BLaER1 treated with 17β-estradiol and CSF1 and Interleukin-3, amounts not matched to agents 10 nM and 100 nM (cell line): ENCODE measurements around the gene PNLIPRP1.

ENCODE experiments used
- H3K27ac ChIP-seq, 11 experiments: shearing (Covaris generic); formaldehyde crosslinking; 2 replicates each; pipeline ENCODE4 v1.8.1; 2022
- H3K27me3 ChIP-seq, 11 experiments: shearing (Covaris generic); formaldehyde crosslinking; 2 replicates each; pipeline ENCODE4 v1.8.1; 2022
- H3K36me3 ChIP-seq, 11 experiments: shearing (Covaris generic); formaldehyde crosslinking; 2 replicates each; pipeline ENCODE4 v1.8.1; 2022
- H3K4me1 ChIP-seq, 10 experiments: shearing (Covaris generic); formaldehyde crosslinking; 2 replicates each; pipeline ENCODE4 v1.8.1; 2022
- H3K4me2 ChIP-seq, 11 experiments: shearing (Covaris generic); formaldehyde crosslinking; 2 replicates each; pipeline ENCODE4 v1.8.1; 2022
- H3K4me3 ChIP-seq, 10 experiments: shearing (Covaris generic); formaldehyde crosslinking; 2 replicates each; pipeline ENCODE4 v1.8.1; 2022
- H3K9ac ChIP-seq, 11 experiments: shearing (Covaris generic); formaldehyde crosslinking; 2 replicates each; pipeline ENCODE4 v1.8.1; 2022
- H3K9me3 ChIP-seq, 11 experiments: shearing (Covaris generic); formaldehyde crosslinking; replicated peaks in 1 of 11; 2 replicates each; pipeline ENCODE4 v1.8.1; 2022
- H4K20me1 ChIP-seq, 11 experiments: shearing (Covaris generic); formaldehyde crosslinking; 2 replicates each; pipeline ENCODE4 v1.8.1; 2022
- Cebpa-rat ChIP-seq, 11 experiments: shearing (Covaris generic); IDR thresholded peaks; 2 replicates each; pipeline ENCODE4 v1.8.1; 2022

PNLIPRP1 gene

GRCh38 chr10:116596062-116596461 lies 5.3 kb downstream of the PNLIPRP1 start:
- H4K20me1 ChIP-seq, result no peaks in the 10 kb centered on the region
- H3K4me1 ChIP-seq, result peaks cover 0 to 4% (median 0%) of the 10 kb centered on the region in 10 experiments; a peak in 1 of 20 replicates
- H3K9me3 ChIP-seq, result no peaks in the 10 kb centered on the region
- no peaks in the 10 kb centered on the region for H3K36me3 ChIP-seq
- H3K27ac ChIP-seq, result no peak overlapping the region
- no peak overlapping the region for H3K4me2 ChIP-seq
- no peak overlapping the region for H3K9ac ChIP-seq
- TF ChIP-seq Cebpa-rat (IDR thresholded peaks at IDR 0.05), result no peak
- no peaks in the 10 kb centered on the region for H3K27me3 ChIP-seq
- H3K4me3 ChIP-seq, result no peak overlapping the region

GRCh38 chr10:116597543-116597942 lies 6.8 kb downstream of the PNLIPRP1 start:
- no peaks in the 10 kb centered on the region for H3K9me3 ChIP-seq
- no peak overlapping the region for H3K4me3 ChIP-seq
- no peak for TF ChIP-seq Cebpa-rat (IDR thresholded peaks at IDR 0.05)
- H3K4me2 ChIP-seq, result no peak overlapping the region
- H4K20me1 ChIP-seq, result no peaks in the 10 kb centered on the region
- no peaks in the 10 kb centered on the region for H3K27me3 ChIP-seq
- H3K9ac ChIP-seq, result no peak overlapping the region
- peaks cover 0 to 4% (median 0%) of the 10 kb centered on the region in 10 experiments; a peak in 1 of 20 replicates for H3K4me1 ChIP-seq
- no peak overlapping the region for H3K27ac ChIP-seq
- H3K36me3 ChIP-seq, result no peaks in the 10 kb centered on the region

GRCh38 chr10:116598329-116598728 lies 7.6 kb downstream of the PNLIPRP1 start:
- Histone ChIP-seq H3K4me2 (peak overlapping the region in 2 of 11 experiments; percentile 10 to 24; a peak in 2 of 22 replicates), H3K9me3 (no peaks in the 10 kb centered on the region), H3K36me3 (no peaks in the 10 kb centered on the region), H3K4me1 (peaks cover 0 to 9% (median 2%) of the 10 kb centered on the region in 10 experiments; a peak in 7 of 20 replicates), H4K20me1 (no peaks in the 10 kb centered on the region), H3K4me3 (no peak overlapping the region), H3K27ac (no peak overlapping the region), H3K27me3 (no peaks in the 10 kb centered on the region), H3K9ac (no peak overlapping the region)
- TF ChIP-seq Cebpa-rat (IDR thresholded peaks at IDR 0.05), result no peak

GRCh38 chr10:116599991-116600390 lies 9.2 kb downstream of the PNLIPRP1 start:
- no peak overlapping the region for H3K4me3 ChIP-seq
- no peak for TF ChIP-seq Cebpa-rat (IDR thresholded peaks at IDR 0.05)
- H3K4me2 ChIP-seq, result no peak overlapping the region
- no peaks in the 10 kb centered on the region for H3K9me3 ChIP-seq
- H4K20me1 ChIP-seq, result no peaks in the 10 kb centered on the region
- H3K4me1 ChIP-seq, result peaks cover 0 to 10% (median 2%) of the 10 kb centered on the region in 10 experiments; a peak in 7 of 20 replicates
- no peaks in the 10 kb centered on the region for H3K27me3 ChIP-seq
- no peak overlapping the region for H3K27ac ChIP-seq
- H3K9ac ChIP-seq, result no peak overlapping the region
- H3K36me3 ChIP-seq, result no peaks in the 10 kb centered on the region

GRCh38 chr10:116602648-116603400 lies 12.1 kb downstream of the PNLIPRP1 start:
- no peak for TF ChIP-seq Cebpa-rat (IDR thresholded peaks at IDR 0.05)
- no peak overlapping the region for H3K27ac ChIP-seq
- H3K27me3 ChIP-seq, result no peaks in the 10 kb centered on the region

GRCh38 chr10:116606061-116606483 lies 15.3 kb downstream of the PNLIPRP1 start:
- Histone ChIP-seq H3K4me2 (no peak overlapping the region), H4K20me1 (no peaks in the 10 kb centered on the region; a peak in 1 of 22 replicates), H3K4me3 (no peak overlapping the region), H3K9ac (no peak overlapping the region), H3K9me3 (peaks cover 13 to 29% (median 24%) of the 10 kb centered on the region in 11 experiments; a peak in 21 of 22 replicates), H3K27ac (no peak overlapping the region), H3K27me3 (no peaks in the 10 kb centered on the region), H3K36me3 (no peaks in the 10 kb centered on the region), H3K4me1 (peaks cover 0 to 10% (median 4%) of the 10 kb centered on the region in 10 experiments; a peak in 7 of 20 replicates)
- no peak for TF ChIP-seq Cebpa-rat (IDR thresholded peaks at IDR 0.05)

More at GRCh38 chr10:116602648-116603400, 12.1 kb downstream of the PNLIPRP1 start:
- Histone ChIP-seq H3K36me3 (no peaks in the 10 kb centered on the region), H3K9ac (no peak overlapping the region), H4K20me1 (no peaks in the 10 kb centered on the region; a peak in 1 of 22 replicates), H3K4me3 (no peak overlapping the region), H3K9me3 (no peaks in the 10 kb centered on the region), H3K4me1 (peaks cover 0 to 13% (median 2%) of the 10 kb centered on the region in 10 experiments; a peak in 7 of 20 replicates), H3K4me2 (peak overlapping the region in 3 of 11 experiments; percentile 17 to 23 (median 22); a peak in 2 of 22 replicates)

GRCh38 chr10:116607336-116607735 lies 16.6 kb downstream of the PNLIPRP1 start:
- Histone ChIP-seq H3K9me3 (peaks cover 13 to 33% (median 24%) of the 10 kb centered on the region in 11 experiments; a peak in 21 of 22 replicates), H3K27ac (no peak overlapping the region), H3K9ac (no peak overlapping the region), H3K4me3 (no peak overlapping the region), H3K27me3 (no peaks in the 10 kb centered on the region), H3K4me1 (peaks cover 0 to 10% (median 4%) of the 10 kb centered on the region in 10 experiments; a peak in 7 of 20 replicates), H3K4me2 (peak overlapping the region in 1 of 11 experiments; percentile 15; a peak in 1 of 22 replicates), H3K36me3 (no peaks in the 10 kb centered on the region), H4K20me1 (no peaks in the 10 kb centered on the region; a peak in 1 of 22 replicates)
- TF ChIP-seq Cebpa-rat (IDR thresholded peaks at IDR 0.05), result no peak

GRCh38 chr10:116608686-116609594 lies 18.2 kb downstream of the PNLIPRP1 start:
- Histone ChIP-seq H3K27me3 (no peaks in the 10 kb centered on the region), H3K9ac (no peak overlapping the region), H4K20me1 (no peaks in the 10 kb centered on the region; a peak in 1 of 22 replicates), H3K9me3 (peaks cover 13 to 33% (median 24%) of the 10 kb centered on the region in 11 experiments; a peak in 21 of 22 replicates), H3K4me1 (peaks cover 0 to 6% (median 0%) of the 10 kb centered on the region in 10 experiments; a peak in 2 of 20 replicates), H3K4me2 (no peak overlapping the region), H3K27ac (no peak overlapping the region), H3K4me3 (no peak overlapping the region), H3K36me3 (no peaks in the 10 kb centered on the region)
- no peak for TF ChIP-seq Cebpa-rat (IDR thresholded peaks at IDR 0.05)
